ENCODE measurements around the gene SOWAHD.

DNA sequence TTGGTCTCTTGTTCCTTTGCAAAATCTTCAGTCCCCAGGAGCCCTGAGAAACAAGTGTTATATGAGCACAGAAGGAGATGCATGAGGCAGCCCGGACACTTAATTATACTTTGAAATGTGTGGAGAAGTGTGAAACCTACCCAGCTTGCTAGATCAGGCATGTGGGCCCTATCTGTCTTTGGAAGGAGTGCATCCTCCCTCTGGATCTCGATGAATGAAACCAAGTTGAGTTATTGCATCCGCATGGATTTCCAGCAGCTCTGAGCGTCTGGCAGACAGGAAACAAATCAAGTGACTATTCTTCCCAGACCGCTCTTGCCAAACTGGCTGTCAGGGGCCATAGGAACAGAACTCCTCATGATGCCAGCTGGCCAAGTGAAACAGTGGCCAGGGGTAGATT, 19.6 kb upstream of the SOWAHD start:
- no peak for TF ChIP-seq POLR2A (IDR thresholded peaks at IDR 0.05; ENCODE audit: low read depth, low read length)
- TF ChIP-seq POLR2AphosphoS5 (IDR thresholded peaks at IDR 0.05; ENCODE audit: low read depth, low read length): no peak
- TF ChIP-seq TAF1 (IDR thresholded peaks at IDR 0.05; ENCODE audit: borderline replicate concordance, low read depth, low read length): no peak
